Measurements from ENCODE around the gene UST.

DNA sequence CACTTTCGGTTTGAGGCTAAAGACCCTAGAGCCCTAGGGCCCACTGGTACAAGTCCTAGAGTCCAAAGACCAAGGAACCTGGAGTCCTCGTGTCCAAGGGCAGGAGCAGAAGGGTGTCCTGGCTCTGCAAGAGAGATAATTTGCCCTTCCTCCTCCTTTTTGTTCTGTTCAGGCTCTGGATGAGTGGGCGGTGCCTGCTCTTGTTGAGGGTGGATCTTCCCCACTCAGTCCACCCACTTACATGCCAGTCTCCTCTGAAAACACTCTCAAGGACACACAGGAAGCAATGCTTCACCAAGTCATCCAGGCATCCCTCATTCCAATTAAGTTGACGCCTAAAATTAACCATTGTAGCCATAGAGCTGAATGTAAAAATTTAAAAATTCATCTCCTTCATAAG lies 102.1 kb downstream of the UST start:
- TF ChIP-seq, protein P1, sequence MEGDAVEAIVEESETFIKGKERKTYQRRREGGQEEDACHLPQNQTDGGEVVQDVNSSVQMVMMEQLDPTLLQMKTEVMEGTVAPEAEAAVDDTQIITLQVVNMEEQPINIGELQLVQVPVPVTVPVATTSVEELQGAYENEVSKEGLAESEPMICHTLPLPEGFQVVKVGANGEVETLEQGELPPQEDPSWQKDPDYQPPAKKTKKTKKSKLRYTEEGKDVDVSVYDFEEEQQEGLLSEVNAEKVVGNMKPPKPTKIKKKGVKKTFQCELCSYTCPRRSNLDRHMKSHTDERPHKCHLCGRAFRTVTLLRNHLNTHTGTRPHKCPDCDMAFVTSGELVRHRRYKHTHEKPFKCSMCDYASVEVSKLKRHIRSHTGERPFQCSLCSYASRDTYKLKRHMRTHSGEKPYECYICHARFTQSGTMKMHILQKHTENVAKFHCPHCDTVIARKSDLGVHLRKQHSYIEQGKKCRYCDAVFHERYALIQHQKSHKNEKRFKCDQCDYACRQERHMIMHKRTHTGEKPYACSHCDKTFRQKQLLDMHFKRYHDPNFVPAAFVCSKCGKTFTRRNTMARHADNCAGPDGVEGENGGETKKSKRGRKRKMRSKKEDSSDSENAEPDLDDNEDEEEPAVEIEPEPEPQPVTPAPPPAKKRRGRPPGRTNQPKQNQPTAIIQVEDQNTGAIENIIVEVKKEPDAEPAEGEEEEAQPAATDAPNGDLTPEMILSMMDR (conservative IDR thresholded peaks at IDR 0.05 in 1 of 2, IDR thresholded peaks at IDR 0.05 in 1 of 2; ENCODE audit: extremely low read depth in 1 of 2, insufficient read depth in 1 of 2, low read depth in 1 of 2, low read length in 2 of 2), result no peak
- no peak for TF ChIP-seq EZH2 (IDR thresholded peaks at IDR 0.05; ENCODE audit: borderline replicate concordance, low read length)

Measured in mammary epithelial cell (primary cell).